ENCODE results near the gene PICALM.
"Not testable (repeated sequence)": the region's sequence is repeated elsewhere in the genome, so short reads cannot be mapped to it uniquely, and the experiment has no call there.

Gene PICALM

DNA sequence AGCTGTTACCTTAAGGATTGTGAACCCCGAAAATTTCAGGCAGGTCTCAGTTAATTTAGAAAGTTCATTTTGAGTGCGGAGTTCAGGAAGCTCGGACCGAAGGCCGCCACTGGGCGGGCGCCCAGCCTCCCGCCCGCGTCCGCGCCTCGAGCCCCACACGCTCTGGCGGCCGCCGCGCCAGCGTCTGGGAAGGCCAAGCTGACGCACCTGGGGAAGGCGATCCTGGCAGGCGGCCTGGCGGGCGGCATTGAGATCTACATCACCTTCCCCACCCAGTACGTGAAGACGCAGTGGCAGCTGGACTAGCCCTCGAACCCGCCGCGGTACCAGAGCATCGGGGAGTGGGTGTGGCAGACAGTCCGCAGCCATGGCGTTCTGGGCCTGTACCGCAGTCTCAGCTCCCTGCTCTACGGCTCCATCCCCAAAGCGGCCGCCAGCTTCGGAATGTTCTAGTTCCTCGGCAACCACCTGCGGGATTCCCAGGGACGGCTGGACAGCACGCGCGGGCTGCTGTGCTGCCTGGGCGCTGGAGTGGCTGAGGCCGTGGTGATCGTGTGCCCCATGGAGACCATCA, 134.2 kb downstream of the PICALM start:
- DNase-seq, result no peak

DNA sequence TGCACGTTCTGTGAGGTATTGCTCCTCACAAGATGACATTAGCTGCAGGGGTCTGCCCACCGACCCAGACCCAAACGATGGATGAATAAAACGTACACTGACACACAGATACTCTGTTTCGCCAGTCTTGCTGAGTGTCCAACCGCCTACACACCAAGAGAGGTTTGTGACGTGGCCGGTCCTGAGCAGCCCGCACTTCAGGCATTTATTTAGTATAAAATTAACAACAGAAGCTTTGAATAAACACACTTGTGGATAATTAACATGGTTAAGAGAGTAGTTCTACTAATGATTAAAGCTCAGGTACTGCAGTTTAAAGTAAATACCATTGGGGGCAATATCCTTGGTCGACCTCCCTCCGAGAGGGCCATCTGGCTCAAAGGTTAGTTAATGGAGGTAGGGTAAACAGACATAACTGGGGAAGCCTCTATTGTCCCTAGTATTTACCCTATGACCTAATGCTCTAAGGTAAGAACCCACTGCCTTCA, 138.0 kb downstream of the PICALM start:
- no peak for DNase-seq

DNA sequence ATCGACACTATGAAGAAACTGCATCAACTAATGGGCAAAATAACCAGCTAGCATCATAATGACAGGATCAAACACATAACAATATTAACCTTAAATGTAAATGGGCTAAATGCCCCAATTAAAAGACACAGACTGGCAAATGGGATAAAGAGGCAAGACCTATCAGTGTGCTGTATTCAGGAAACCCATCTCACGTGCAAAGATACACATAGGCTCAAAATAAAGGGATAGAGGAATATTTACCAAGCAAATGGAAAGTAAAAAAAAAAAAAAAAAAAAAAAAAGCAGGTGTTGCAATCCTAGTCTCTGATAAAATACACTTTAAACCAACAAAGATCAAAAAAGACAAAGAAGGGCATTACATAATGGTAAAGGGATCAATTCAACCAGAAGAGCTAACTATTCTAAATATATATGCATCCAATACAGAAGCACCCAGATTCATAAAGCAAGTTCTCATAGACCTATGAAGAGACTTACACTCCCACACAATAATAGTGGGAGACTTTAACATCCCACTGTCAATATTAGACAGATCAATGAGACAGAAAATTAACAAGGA, 142.2 kb downstream of the PICALM start:
- DNase-seq, result not testable (repeated sequence)

DNA sequence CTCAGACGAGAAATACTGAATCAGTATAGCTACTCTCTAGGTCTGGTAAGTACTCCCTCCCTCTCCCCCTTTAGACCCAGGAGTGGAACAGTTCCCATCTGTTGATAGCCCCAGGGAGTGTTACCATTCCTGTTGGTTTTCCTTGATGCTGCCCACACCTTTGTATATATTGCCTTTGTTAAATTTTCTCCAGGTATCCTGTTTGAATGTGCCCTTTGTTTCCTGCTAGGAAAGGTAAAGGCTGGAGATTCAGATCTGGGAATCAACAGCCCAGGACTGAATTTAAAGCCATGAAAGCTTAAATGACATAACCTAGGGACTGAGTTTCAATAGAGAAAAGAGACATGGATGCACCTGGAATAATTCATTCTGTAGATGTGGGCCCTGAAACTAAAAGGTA, 145.4 kb downstream of the PICALM start:
- no peak for DNase-seq

DNA sequence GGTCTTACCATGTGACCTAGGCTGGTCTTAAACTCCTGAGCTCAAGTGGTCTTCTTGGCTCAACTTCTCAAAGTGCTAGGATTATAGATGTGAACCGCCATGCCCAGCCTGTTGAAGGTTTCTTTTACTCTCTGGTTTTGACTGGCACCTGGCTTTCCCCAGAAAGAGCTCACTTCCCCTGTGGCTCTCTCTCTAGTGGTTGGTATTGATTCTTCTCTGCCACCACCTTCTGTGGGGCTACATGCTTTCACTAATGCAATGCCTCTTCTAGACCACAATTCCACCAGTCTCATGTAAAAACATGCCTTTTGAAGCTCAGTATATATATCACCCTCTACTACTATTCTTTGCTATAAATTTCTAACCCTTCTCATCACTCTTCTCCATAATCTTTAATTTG, 146.5 kb downstream of the PICALM start:
- DNase-seq, result no peak

DNA sequence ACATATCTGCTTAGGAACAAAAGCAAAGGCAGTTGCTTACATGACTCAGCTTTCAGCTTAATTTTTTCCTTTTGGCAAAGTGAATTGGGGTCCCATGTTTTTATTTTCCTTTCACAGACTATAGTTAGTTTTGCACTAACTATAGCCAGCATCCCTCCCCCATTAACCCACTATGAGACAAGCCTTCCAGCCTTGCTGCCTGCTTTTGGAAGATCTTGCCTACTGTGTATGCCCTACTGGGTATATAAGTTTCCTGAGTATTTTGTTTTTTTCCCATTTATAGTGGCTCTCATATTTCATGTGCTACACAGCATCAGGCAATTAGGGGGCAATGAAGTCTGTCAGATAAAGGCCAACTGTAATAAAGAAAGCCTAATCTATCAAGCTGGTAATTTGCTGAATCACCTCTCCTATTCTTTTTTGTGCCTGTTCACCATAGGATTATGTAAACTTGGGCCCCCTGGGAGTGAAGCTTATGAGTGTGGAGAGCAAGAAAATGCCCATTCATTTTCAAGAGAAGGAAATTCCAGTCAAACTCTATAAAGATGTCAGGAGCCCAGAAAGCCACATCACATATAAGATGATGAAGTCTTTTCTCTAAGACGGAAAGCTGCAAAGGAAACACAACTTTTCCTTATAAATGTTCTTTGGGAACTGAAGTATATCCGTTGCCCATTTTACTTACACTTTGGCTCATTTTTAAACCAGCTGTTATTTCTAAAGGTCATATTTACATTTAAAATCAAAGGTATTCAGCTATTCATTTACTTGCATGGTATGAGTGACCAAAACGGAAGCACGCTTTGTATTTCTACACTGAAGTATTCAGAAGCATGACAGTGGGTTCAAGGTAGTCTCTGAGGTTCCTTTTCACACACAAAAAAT, 149.7 kb downstream of the PICALM start:
- DNase-seq, result no peak

DNA sequence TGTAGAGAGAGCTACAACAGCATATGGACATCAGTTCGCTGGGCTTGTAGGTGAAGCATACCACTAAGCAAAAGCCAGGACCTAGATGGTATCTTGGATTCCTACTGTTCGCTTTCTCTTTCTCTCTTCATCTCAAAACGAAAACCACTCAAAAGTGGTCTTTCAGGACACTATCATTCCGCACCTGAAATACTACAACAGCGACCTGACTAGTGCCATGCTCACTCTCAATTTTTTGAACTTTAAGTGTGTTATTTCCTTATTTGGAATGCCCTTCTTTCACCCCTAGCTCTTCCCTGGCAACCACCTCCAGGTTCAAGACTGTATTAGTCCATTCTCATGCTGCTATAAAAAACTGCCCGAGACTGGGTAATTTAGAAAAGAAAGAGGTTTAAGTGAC, 154.5 kb downstream of the PICALM start:
- DNase-seq, result no peak

DNA sequence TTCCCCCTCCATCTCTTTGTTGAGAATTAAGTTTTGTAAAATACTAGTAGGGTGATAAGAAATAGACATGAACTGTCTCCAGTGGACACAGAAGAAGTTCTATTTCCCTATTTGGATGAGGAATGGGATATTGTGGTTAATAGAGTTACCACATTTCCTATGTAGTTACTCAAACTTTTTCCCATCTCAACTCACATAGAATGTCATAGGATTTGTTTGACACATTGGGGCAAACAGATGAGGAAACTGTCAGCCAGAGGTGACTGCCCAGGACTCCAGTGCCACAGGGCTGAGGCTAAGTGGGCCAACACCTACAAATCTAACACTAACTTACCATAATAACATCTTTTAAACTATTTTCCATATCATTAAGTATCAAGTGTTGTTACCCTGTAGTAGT, 155.4 kb downstream of the PICALM start:
- DNase-seq, result no peak

DNA sequence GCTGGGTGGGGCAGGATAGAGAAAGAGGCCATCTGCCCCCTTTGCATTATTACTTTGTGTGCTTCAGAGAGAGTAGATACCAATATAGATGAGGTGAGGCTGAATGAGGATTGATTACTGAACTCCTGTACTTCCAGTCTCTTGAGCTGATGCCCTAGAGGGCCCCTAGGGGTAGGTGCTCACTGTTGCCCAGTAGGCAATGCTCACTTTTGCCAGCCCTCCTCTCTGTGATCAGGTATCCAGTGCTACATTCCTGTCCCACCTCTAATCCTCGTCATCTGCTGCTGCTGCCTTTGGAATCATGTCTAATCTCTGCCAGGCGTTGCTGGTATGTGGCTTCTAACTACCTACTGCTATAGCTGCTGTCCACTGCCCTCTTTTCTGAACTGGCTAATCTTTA, 156.5 kb downstream of the PICALM start:
- DNase-seq, result no peak
